ENCODE results near the gene HYAL3.

DNA sequence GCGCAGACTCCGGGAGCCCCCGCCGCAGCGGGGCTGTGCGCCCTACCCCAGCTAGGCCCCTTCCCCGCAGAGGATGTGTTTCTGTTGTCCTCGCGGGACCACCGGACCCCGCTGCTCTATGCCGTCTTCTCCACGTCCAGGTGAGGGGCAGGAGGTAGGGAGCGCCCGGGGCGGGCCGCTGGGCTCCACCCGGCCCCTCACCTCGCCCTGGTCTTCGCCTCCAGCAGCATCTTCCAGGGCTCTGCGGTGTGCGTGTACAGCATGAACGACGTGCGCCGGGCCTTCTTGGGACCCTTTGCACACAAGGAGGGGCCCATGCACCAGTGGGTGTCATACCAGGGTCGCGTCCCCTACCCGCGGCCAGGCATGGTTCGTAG lies 25.5 kb downstream of the HYAL3 start:
- TF ChIP-seq CTCF (IDR thresholded peaks at IDR 0.05): no peak
- TF ChIP-seq ZFX (IDR thresholded peaks at IDR 0.05; ENCODE audit: borderline replicate concordance): no peak
